A673 (cell line): ENCODE results near the gene PDCD6IP.

Experiments
- EZH2 ChIP-seq: fragments of 200-600 bp; sonication (generic); IDR thresholded peaks from 2 replicates; pipeline ENCODE4 v1.6.1; 2017; ENCODE audit warnings: borderline replicate concordance, low read depth, mild to moderate bottlenecking, mixed read lengths, antibody characterized with exemption, low read length; ENCODE audit not compliant: poor library complexity, severe bottlenecking
- TF ChIP-seq, protein P1 (sequence below): fragments of 300-800, 200-600 bp; sonication (generic); conservative IDR thresholded peaks from 2 replicates; pipeline ENCODE4 v1.5.1; 2017; ENCODE audit warnings: low read depth, mild to moderate bottlenecking, antibody characterized with exemption, low read length, moderate library complexity, mixed read lengths

DNA sequence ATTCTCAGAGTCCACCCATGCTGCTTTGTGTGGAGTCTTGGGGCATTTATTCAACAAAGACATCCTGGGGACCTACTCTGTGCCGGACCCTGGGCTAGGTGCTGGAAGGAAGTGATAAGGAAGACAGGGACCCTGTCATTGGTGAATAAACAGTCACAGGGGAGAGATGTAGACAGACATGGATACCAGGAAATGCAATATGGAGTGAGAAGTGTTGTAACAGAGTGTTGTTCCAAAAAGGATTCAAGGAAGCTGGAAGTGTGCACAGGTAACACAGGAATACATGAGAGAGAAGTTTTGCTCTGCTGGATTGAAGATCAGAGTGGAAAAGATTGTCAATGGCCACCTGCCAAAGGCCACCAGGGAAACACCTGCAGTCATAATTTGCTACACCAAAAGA lies 89.0 kb downstream of the PDCD6IP start:
- TF ChIP-seq, protein P1, sequence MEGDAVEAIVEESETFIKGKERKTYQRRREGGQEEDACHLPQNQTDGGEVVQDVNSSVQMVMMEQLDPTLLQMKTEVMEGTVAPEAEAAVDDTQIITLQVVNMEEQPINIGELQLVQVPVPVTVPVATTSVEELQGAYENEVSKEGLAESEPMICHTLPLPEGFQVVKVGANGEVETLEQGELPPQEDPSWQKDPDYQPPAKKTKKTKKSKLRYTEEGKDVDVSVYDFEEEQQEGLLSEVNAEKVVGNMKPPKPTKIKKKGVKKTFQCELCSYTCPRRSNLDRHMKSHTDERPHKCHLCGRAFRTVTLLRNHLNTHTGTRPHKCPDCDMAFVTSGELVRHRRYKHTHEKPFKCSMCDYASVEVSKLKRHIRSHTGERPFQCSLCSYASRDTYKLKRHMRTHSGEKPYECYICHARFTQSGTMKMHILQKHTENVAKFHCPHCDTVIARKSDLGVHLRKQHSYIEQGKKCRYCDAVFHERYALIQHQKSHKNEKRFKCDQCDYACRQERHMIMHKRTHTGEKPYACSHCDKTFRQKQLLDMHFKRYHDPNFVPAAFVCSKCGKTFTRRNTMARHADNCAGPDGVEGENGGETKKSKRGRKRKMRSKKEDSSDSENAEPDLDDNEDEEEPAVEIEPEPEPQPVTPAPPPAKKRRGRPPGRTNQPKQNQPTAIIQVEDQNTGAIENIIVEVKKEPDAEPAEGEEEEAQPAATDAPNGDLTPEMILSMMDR, result no peak
- no peak for TF ChIP-seq EZH2
